OCI-LY3 (cell line): ENCODE data around the gene KCNJ12.

Experiments used
- EZH2phosphoT487 ChIP-seq: fragments of 200-600 bp; shearing (Covaris generic); IDR thresholded peaks from 2 replicates; pipeline ENCODE4 v1.6.1; 2018; ENCODE audit warnings: antibody characterized with exemption, mixed run types, low read depth
- TF ChIP-seq, protein P1 (sequence below): fragments of 200-600, 300-600 bp; sonication (generic); IDR thresholded peaks from 2 replicates; pipeline ENCODE4 v1.5.1; 2014; ENCODE audit warnings: antibody characterized with exemption, low read length, low read depth

- TF ChIP-seq, protein P1, sequence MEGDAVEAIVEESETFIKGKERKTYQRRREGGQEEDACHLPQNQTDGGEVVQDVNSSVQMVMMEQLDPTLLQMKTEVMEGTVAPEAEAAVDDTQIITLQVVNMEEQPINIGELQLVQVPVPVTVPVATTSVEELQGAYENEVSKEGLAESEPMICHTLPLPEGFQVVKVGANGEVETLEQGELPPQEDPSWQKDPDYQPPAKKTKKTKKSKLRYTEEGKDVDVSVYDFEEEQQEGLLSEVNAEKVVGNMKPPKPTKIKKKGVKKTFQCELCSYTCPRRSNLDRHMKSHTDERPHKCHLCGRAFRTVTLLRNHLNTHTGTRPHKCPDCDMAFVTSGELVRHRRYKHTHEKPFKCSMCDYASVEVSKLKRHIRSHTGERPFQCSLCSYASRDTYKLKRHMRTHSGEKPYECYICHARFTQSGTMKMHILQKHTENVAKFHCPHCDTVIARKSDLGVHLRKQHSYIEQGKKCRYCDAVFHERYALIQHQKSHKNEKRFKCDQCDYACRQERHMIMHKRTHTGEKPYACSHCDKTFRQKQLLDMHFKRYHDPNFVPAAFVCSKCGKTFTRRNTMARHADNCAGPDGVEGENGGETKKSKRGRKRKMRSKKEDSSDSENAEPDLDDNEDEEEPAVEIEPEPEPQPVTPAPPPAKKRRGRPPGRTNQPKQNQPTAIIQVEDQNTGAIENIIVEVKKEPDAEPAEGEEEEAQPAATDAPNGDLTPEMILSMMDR: no peak
- TF ChIP-seq EZH2phosphoT487: no peak
These were observed 18.1 kb downstream of the KCNJ12 start for GRCh38 chr17:21394265-21394664.
